KOPT-K1 (cell line): ENCODE data around the gene TNNC1.

Experiments used
- H3K27ac ChIP-seq: fragments of 200-600 bp; sonication (generic); 2 replicates; pipeline ENCODE4 v1.5.1; 2016; ENCODE audit warnings: antibody characterized with exemption, mild to moderate bottlenecking, low read depth, low read length; ENCODE audit not compliant: poor library complexity, severe bottlenecking
- H3K36me3 ChIP-seq: fragments of 200-600 bp; sonication (generic); 2 replicates; pipeline ENCODE4 v1.5.1; 2017; ENCODE audit warnings: antibody characterized with exemption, mild to moderate bottlenecking, low read length, moderate library complexity; ENCODE audit not compliant: insufficient read depth
- H3K9me3 ChIP-seq: fragments of 200-600 bp; sonication (generic); 2 replicates; pipeline ENCODE4 v1.5.1; 2017; ENCODE audit warnings: antibody characterized with exemption, low read length, mild to moderate bottlenecking; ENCODE audit not compliant: insufficient read depth, poor library complexity, severe bottlenecking

The TNNC1 gene

DNA sequence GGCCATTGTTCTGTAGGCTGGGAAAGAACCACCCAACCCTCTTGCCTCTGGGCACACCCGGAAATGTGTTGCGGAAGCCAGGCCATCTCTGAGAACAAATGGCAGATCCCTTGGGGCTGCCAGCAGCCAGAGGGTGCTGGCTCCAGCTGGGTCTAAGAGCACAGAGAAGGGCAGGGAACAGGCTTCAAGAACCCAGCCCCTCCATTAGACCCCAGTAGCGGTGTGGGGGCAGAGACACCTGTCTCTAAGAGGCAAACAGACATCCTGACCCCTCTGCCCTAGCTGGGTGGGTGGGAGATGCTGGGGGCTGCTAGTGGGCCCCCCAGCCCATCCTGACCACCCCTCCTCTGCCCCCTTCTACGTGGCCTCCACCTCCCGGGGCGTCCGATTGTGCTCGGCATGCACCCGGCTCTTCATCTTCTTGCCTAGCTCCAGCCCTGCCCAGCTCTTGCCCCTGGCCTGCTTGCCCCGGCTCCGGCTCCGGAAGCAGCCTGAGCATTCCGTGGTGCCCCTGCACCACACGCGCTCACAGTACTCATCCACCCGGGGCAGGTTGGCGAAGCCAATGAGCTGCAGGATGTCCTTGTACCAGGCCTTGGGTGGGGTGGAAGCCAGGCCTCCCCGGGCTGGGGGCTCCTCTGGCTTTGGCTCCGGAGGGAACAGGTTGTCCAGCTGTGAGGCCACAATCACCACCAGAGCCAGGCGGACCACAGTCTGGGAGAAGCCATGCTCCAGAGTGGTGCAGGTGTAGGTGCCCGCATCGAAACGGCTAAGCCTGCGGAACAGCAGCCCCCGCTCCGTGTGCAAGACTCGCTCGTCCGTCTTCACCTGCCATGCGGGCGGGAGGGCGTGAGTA lies 18.4 kb downstream of the TNNC1 start:
- no peak overlapping the region for H3K27ac ChIP-seq
- H3K36me3 ChIP-seq = no peaks in the 10 kb centered on the region
- no peaks in the 10 kb centered on the region for H3K9me3 ChIP-seq

DNA sequence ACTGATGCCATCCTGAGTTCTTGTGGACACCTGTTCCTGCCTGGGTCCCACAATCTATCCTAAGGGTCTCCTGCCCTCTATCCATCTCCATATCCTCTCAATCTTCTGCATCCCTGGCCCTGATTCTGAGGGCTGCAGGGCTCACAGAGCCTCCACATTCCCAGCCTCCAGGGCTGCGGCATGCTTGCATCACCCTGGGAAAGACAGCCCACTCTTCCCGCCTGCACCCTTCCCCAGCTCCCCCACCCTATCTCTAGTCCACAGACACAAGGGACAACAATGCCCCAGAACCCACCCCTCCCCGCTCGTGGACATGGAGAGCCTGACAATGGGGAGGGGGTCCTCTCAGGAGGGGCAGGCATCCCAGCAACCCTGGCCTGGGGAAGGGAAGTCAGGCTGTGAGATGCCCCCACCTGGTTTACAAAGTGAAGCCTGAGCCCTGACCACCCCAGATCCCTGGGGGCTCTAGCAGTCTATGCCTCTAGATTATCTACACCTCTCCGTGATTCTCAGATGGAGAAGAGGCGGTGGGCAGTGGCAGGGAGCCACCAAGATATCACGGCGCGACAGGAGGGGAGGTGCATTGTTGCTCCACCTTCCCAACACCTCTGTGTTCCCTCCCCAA lies 19.2 kb downstream of the TNNC1 start:
- no peaks in the 10 kb centered on the region for H3K9me3 ChIP-seq
- no peak overlapping the region for H3K27ac ChIP-seq
- H3K36me3 ChIP-seq = no peaks in the 10 kb centered on the region

DNA sequence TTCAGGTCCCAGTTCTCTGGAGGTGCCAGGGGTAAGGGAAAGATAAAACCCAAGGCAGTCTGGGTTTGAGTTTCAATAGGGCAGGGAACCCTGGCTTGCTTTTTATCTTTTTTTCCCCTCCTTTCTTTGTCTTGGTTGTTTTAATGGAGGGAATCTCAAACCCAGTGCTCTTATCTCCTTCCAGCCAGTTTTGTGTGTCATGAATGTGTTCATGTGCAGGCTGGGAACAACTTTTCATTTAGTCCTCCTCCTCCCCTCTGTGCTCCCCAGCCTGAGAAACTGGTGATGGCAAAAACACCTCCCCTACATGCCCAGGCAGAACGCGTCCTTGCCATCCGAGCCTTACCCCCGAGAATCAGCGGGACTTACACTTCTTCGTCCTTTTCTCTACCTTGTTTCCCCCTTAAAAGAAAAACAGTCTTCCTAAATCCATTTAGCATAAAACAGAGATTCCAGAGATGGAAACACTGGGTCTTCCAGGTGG lies 19.8 kb downstream of the TNNC1 start:
- Histone ChIP-seq H3K36me3 (no peaks in the 10 kb centered on the region), H3K27ac (no peak overlapping the region), H3K9me3 (no peaks in the 10 kb centered on the region)

DNA sequence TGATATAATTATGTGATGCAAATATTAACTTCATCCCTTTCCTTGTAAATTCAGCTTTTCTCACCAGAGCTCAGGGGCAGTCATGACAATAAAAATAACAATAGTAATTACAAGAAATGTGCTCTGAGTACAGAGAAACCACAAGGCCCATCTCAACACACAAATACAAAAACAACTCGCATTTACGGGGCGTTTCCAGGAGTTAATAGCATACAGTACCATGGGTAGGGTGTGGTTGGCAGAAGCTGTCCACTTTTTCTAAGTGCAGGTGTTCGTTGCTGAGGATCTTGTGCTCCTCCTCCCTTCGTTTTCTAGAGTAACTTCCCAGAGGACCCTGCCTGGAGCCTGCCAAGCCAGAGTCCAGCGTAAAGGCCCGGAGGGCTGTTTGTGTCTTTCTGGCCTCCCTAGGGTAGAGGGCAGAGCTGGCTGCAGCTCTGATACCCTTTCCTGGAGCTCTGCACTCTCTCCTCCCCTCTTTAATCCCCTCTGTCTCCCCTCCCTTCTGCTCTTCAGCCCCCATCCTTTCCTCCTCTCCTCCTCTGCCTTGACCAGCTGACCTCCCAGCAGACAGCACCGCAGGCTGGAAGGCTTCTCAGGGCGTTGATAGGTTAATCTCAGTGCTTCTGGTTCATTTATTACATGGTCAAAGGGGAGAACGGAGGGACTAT lies 20.4 kb downstream of the TNNC1 start:
- no peak overlapping the region for H3K27ac ChIP-seq
- H3K36me3 ChIP-seq = no peaks in the 10 kb centered on the region
- no peaks in the 10 kb centered on the region for H3K9me3 ChIP-seq

DNA sequence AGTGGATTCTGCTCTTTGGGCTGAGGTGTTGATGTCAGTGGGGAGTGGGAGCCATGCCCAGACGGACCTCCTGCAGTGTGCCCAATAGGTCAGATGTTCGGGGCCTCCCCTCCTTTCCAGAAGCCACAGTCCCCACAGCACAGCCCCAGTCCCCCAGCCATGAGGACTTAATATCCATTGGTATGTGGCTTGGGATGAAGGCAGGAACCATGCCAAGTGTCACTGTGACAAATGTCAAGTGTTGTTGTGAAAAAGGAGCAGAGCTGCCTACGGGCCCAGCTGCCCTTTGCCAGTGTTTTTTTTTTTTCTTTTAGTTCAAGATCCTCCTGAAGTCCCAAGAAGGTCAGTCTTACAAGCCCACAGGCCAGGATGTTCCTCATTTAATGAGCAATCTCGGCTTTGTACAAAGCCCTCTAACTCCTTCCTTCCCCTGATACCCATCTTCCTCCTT lies 21.1 kb downstream of the TNNC1 start:
- Histone ChIP-seq H3K27ac (no peak overlapping the region), H3K36me3 (no peaks in the 10 kb centered on the region), H3K9me3 (no peaks in the 10 kb centered on the region)

DNA sequence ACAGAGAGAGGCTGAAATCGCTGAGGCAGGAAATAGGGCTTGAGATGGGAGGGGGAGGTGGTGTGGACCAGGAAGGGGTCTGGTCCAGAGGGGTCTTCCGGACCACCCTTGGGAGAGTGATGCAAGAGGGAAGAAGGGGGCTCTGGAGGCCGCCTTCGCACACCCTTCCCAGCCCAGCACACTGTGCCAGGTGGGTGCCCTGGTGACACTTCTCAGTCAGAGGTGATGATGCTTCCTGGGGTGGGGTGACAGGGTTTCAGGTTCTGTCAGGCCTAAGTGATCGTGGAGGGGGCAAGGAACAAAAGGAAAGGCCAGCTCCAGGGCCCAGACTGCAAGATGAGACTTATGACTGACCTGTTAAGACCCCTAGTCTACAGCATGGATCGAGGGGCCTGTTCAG lies 21.6 kb downstream of the TNNC1 start:
- H3K9me3 ChIP-seq = no peaks in the 10 kb centered on the region
- H3K27ac ChIP-seq = no peak overlapping the region
- no peaks in the 10 kb centered on the region for H3K36me3 ChIP-seq

DNA sequence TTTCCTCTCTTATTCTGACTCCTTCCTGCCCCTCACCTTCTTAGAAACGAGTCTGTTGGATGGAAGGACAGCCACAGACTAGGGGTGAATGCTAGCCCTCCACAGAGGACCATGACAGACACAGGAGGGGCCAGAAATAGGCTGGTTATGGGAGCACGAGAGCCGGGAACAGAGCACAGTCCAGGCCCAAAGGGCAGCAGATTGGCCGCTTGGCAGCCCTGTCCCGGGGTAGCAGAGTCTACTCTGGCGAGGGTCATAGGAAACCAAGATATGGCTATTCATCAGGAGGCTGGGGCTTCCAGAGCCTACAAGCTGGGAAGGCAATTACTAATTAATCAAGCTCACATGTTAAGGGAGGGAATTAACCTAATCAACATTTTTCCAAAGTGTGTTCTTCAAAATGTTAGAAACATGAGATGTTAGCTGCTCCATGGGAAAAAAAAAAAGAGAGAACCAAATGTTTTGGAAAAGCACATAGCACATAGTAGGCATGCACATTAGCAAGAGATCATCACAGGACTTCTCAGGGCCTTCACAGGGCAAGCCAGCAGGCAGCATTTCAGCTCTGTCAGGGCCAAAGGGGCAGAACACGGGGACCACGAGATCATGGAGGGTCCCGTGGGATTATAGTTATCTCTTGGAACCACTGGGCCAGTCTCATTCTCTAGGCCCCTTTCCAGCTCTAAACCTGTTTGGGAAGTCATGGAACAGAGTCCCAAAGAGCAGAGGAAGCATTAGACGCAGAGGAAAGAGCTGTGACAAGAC lies 22.2 kb downstream of the TNNC1 start:
- no peaks in the 10 kb centered on the region for H3K36me3 ChIP-seq

DNA sequence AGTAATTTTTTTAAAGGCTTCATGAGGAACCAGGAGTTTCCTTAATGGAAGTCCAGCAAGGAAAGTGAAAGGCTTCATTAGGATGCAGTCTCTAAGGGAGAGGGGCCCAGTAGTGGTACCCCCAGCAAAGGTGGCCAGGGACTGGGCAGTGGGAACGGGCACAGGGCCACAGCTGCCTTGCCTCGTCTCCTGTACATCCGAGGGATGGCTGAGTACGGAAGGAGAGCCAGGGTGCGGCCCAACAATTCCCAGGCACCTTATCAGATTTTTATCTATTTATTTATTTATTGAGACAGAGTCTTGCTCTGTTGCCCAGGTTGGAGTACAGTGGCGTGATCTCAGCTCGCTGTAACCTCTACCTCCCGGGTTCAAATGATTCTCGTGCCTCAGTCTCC lies 23.4 kb downstream of the TNNC1 start:
- Histone ChIP-seq H3K36me3 (no peaks in the 10 kb centered on the region), H3K27ac (no peak overlapping the region), H3K9me3 (no peaks in the 10 kb centered on the region)

More for the DNA sequence above, 22.2 kb downstream of the TNNC1 start:
- Histone ChIP-seq H3K27ac (no peak overlapping the region), H3K9me3 (no peaks in the 10 kb centered on the region)

DNA sequence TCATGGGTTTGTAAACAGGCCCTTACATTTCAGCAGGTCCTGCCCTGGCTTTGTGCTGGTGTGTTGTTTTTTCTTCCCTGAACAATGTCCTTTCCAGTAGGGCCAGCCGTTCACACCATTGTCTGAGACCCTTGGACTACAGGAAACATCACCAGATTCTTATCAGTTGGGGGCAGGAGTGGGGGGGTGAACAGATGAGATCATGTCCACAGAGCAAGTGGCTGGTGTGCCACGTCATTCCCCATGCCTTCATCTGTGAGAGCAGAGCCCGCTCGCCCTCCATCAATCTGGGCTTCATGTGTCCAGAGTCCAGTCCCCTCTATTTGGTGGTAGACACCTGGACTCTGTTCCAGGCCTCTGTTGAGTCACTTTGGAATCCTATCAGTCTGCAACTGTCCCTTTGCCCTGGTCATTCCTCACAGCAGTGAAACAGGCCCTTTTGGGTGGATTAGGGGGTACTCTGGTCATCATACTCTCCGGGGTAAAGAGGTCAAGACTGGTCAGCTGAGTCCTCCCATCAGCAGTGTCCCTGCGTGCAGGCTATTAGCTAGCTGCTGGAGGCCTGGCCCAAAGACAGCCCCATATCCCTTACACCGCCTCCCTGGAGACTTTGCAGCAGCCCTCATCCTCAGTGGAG lies 23.9 kb downstream of the TNNC1 start:
- H3K27ac ChIP-seq = no peak overlapping the region

DNA sequence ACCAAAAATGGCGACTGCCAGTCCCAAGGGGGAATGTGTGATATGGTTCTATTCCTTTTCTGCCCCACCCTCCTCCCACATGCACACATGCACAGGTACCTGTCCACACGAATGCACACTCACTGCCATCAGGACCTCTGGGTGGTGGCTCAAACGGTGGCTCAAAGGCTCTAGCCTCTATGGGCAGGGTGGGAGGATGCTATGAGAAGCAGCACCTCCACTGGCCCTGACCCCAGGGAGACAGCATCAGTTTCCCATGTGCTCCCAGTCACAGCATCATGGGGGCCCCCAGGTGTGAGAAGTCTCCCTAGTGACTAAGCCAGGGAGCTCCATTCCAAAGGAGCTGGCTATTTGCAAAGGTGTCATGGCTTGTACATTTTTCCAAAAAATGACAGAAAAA lies 24.8 kb downstream of the TNNC1 start:
- Histone ChIP-seq H3K9me3 (no peaks in the 10 kb centered on the region), H3K27ac (no peak overlapping the region), H3K36me3 (no peaks in the 10 kb centered on the region)

More for the DNA sequence above, 23.9 kb downstream of the TNNC1 start:
- no peaks in the 10 kb centered on the region for H3K36me3 ChIP-seq
- no peaks in the 10 kb centered on the region for H3K9me3 ChIP-seq

DNA sequence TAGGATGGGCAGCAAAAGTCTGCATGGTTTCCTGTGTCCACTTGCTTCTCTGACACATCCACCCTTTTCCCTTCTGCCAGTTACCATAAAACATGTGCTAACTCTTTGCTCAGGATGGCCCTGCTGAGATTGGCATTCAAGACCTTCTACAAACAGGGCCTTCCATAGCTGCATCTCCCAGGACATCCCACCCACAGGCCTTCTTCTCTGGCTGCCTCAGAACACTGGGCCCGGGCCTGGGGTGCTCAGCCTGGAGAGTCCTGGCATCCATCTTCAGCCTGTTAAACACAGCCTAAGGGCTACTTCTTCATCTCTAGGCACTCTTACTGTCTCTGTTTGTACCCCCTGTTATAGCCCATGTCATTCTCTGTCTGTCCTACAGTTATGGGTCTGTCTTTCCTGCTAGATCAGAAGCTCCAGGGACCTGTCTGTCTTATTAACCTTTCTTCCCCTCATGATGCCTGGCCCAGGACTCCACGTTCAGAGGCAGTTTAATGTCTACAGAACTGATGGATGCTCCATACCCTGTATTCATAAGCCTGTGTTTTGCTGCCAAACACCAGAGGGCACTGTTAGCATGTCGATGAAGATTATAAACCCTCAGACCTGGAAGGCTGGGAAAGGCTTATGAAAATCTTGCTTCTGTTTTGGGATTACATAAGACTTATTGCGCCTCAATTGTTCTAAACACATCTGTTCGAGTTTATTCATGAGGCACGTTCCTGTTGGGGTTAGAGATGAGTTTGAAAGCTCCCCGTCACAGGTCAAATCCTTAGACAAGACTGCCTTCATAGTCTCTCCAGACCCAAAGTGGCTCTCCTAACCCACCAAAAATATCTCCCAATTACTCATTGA lies 25.5 kb downstream of the TNNC1 start:
- no peaks in the 10 kb centered on the region for H3K36me3 ChIP-seq
- no peak overlapping the region for H3K27ac ChIP-seq
- H3K9me3 ChIP-seq = no peaks in the 10 kb centered on the region

DNA sequence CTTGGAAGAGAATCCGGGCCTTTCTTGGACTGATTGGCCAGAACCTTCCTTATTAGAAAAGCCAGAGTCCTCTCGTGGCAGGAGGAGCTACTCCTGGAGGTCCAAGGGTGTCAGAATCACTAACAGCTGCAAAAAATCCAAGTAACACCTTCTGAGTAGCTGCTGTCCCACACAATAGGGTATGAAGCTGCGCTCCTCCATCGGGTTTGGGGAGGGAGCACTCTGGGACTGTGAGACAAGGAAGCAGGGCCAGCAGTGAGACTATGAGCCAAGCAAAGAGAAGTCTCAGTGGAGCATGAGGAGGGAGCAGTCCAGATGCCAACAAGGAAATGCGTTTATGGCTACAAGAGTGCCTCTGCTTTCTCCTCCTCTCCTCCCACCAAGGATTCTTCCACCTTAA lies 30.7 kb downstream of the TNNC1 start:
- Histone ChIP-seq H3K27ac (no peak overlapping the region), H3K36me3 (peaks cover 25% of the 10 kb centered on the region), H3K9me3 (no peaks in the 10 kb centered on the region)

DNA sequence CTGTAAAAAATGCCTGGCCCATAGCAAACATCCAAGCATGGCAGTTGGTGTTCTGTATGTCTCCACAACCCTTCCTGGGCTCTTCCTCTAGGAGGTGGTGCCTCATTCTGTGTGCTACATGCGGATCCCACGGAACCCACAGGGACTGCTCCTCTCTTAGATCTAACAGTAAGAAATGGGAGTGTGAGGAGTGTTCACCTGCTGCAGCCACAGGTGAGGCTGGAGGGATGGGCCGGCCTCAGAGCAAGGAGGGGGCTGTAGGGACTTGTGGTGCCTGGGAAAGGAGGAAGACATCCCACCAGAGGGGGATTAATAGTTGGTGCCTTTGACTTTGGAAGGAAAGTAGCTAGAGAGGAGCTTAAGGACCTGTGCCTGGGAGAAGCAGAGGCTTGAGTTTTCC lies 31.2 kb downstream of the TNNC1 start:
- Histone ChIP-seq H3K9me3 (no peaks in the 10 kb centered on the region), H3K27ac (no peak overlapping the region), H3K36me3 (peaks cover 30% of the 10 kb centered on the region)

DNA sequence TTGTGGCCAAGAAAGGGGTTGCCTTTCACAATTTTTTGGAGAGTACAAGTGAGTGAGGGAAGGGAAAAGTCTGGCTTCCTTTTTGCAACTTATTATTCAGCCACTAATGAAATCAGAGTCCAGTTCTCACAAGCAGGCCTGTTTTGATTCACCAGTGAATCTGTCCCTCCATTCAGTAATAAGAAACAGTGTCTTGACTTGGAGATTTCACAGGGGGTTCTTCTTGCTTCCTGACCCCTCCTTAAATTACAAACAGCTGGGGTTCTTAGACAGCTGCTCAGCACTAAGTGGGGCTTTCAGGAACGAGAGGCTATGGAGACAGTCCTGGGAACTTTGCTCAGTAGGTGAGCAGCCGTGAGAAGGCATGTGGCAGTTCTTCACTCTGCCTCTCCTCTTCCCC lies 33.5 kb downstream of the TNNC1 start:
- Histone ChIP-seq H3K27ac (no peak overlapping the region), H3K36me3 (peaks cover 43% of the 10 kb centered on the region), H3K9me3 (no peaks in the 10 kb centered on the region)
